CD4-positive, alpha-beta T cell (primary cell): ENCODE data around the gene NPAS3. TPM values are rescaled to one million over a fixed set of nuclear protein-coding genes. Genes with fewer than 3 reads are reported as not detected.

Experiments
- ATAC-seq: fragments of 200-7000 bp; cut with Tn5 transposase; one replicate; pipeline ENCODE4 v1.10.0; 2022; ENCODE audit warnings: mild to moderate bottlenecking; ENCODE audit not compliant: poor library complexity
- CTCF ChIA-PET: fragments of 350-600 bp; sonication (Branson Sonifier 250); formaldehyde crosslinking; loops from one replicate; lab custom pipeline; 2021; ENCODE audit warnings: antibody characterized with exemption, inconsistent platforms; lab: Charles Lee
- POLR2A ChIA-PET: fragments of 350-600 bp; sonication (Branson Sonifier 250); formaldehyde crosslinking; loops from one replicate; lab custom pipeline; 2021; ENCODE audit warnings: antibody characterized with exemption, inconsistent platforms; lab: Charles Lee
- DNase-seq, 14 experiments: peaks; one replicate each; pipeline ENCODE4 v3.0.0-alpha.2; 2013 to 2020; ENCODE audit warnings: mixed read lengths in 2 of 14
- H3K27ac ChIP-seq, 2 donors: one replicate each; pipeline versions ENCODE4 v1.5.1 to v1.7.0; 2013; ENCODE audit warnings: low read length in 2 of 2, low read depth in 1 of 2, mild to moderate bottlenecking in 1 of 2
- H3K27me3 ChIP-seq, 2 experiments: 1 replicate in 1 of 2; 2 replicates in 1 of 2; pipeline versions ENCODE4 v1.6.1 to v1.7.0; 2013; ENCODE audit warnings: low read length in 2 of 2, control low read depth in 1 of 2, mild to moderate bottlenecking in 1 of 2, moderate library complexity in 1 of 2; ENCODE audit not compliant: insufficient read depth in 2 of 2, control insufficient read depth in 1 of 2
- H3K36me3 ChIP-seq: one replicate; pipeline ENCODE4 v1.6.1; 2013; ENCODE audit warnings: low read length, control low read depth; ENCODE audit not compliant: insufficient read depth
- H3K4me1 ChIP-seq: one replicate; pipeline ENCODE4 v1.6.1; 2013; ENCODE audit warnings: low read length, control low read depth; ENCODE audit not compliant: insufficient read depth
- H3K4me3 ChIP-seq: one replicate; pipeline ENCODE4 v1.5.1; 2013; ENCODE audit warnings: mild to moderate bottlenecking, low read length, moderate library complexity
- H3K9me3 ChIP-seq, 2 experiments: 1 replicate in 1 of 2; 2 replicates in 1 of 2; pipeline versions ENCODE4 v1.6.1 to v1.7.0; 2013; ENCODE audit warnings: low read length in 2 of 2, mild to moderate bottlenecking in 2 of 2, control low read depth in 1 of 2, moderate library complexity in 1 of 2; ENCODE audit not compliant: control insufficient read depth in 1 of 2, insufficient read depth in 1 of 2
- H3K27ac Mint-ChIP-seq: one replicate; pipeline ENCODE4 v1.8.0; 2020; ENCODE audit warnings: mixed read lengths
- H3K27me3 Mint-ChIP-seq: one replicate; pipeline ENCODE4 v1.8.0; 2021; ENCODE audit warnings: mixed read lengths
- H3K36me3 Mint-ChIP-seq: one replicate; pipeline ENCODE4 v1.8.0; 2021; ENCODE audit warnings: low read depth, mixed read lengths
- H3K4me1 Mint-ChIP-seq: one replicate; pipeline ENCODE4 v1.8.0; 2021; ENCODE audit warnings: low read depth, mixed read lengths
- H3K4me3 Mint-ChIP-seq: one replicate; pipeline ENCODE4 v1.8.0; 2020; ENCODE audit warnings: mild to moderate bottlenecking, mixed read lengths
- H3K9me3 Mint-ChIP-seq: one replicate; pipeline ENCODE4 v1.8.0; 2020; ENCODE audit warnings: mixed read lengths
- CTCF ChIP-seq: fragments of 200-600 bp; IDR thresholded peaks from one replicate; pipeline ENCODE4 v1.8.0; 2022; ENCODE audit warnings: antibody characterized with exemption, mild to moderate bottlenecking
- intact Hi-C, 2 experiments: fragments of 100-400 bp; cut with DNase I in 1 of 2; cut with micrococcal nuclease in 1 of 2; formaldehyde crosslinking; loops; one replicate each; pipeline versions ENCODE4 v1.15.1 to v1.9.0; 2023 to 2025; cut with DNase I, micrococcal nuclease
- total RNA-seq, 174 experiments: library from RNA in 2 of 174; stranded (reverse) in 2 of 174; gene quantifications; one replicate each; pipeline ENCODE4 v1.2.3 and lab custom pipeline; 2021 to 2026

NPAS3 gene
- total RNA-seq, 2 experiments from 2014 or later = not detected

- Histone ChIP-seq H3K27me3 (no peaks in the 10 kb centered on the region), H3K9me3 (no peaks in the 10 kb centered on the region), H3K27ac (no peak overlapping the region), H3K4me1 (no peaks in the 10 kb centered on the region), H3K36me3 (no peaks in the 10 kb centered on the region), H3K4me3 (no peak overlapping the region)
- ChIA-PET CTCF (no interaction called here), POLR2A (no interaction called here)
- Mint-ChIP-seq H3K9me3 (no peaks in the 10 kb centered on the region), H3K27me3 (no peaks in the 10 kb centered on the region), H3K27ac (no peak overlapping the region), H3K36me3 (no peaks in the 10 kb centered on the region), H3K4me3 (no peak overlapping the region), H3K4me1 (no peaks in the 10 kb centered on the region)
- no peak for DNase-seq
- no peak for ATAC-seq
- no peak for TF ChIP-seq CTCF
- intact Hi-C loops = no loop called here
Observed at GRCh38 chr14:33068626-33069025, 129.9 kb downstream of the NPAS3 start.

GRCh38 chr14:33070475-33070874 is 131.8 kb downstream of the NPAS3 start:
- ATAC-seq (no peak), DNase-seq (no peak)
- no peaks in the 10 kb centered on the region for H3K27me3 Mint-ChIP-seq
- no peak overlapping the region for H3K27ac Mint-ChIP-seq
- Histone ChIP-seq H3K4me3 (no peak overlapping the region), H3K27ac (no peak overlapping the region), H3K9me3 (no peaks in the 10 kb centered on the region), H3K27me3 (no peaks in the 10 kb centered on the region), H3K36me3 (no peaks in the 10 kb centered on the region), H3K4me1 (no peaks in the 10 kb centered on the region)
- TF ChIP-seq CTCF = no peak
- H3K4me1 Mint-ChIP-seq = no peaks in the 10 kb centered on the region
- intact Hi-C loops = no loop called here
- ChIA-PET POLR2A (no interaction called here), CTCF (no interaction called here)
- no peaks in the 10 kb centered on the region for H3K9me3 Mint-ChIP-seq
- no peaks in the 10 kb centered on the region for H3K36me3 Mint-ChIP-seq
- H3K4me3 Mint-ChIP-seq = no peak overlapping the region

DNA sequence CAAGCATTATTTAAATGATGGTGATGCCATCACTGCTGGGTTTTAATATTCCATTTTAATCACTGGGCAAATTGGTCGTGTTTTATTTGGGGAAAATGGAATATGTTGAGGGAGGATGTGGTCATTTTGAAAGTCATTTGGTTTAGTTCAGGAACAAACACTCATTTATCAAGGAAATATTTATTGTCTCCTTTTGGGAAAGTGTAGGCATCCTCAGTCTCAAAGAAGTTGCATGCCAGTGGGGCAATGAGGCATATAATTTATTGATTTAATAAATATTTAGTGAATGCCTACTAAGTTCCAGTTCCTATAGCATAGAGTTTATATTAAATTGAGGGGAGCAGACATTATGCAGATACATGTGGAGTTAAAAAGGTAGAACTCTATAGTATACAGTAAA is 134.3 kb downstream of the NPAS3 start:
- ATAC-seq = no peak
- TF ChIP-seq CTCF = no peak
- Mint-ChIP-seq H3K36me3 (no peaks in the 10 kb centered on the region), H3K9me3 (no peaks in the 10 kb centered on the region), H3K4me1 (no peaks in the 10 kb centered on the region), H3K27me3 (no peaks in the 10 kb centered on the region), H3K4me3 (no peak overlapping the region), H3K27ac (no peak overlapping the region)
- Histone ChIP-seq H3K36me3 (no peaks in the 10 kb centered on the region), H3K27ac (no peak overlapping the region), H3K4me1 (no peaks in the 10 kb centered on the region), H3K4me3 (no peak overlapping the region), H3K27me3 (no peaks in the 10 kb centered on the region), H3K9me3 (no peaks in the 10 kb centered on the region)
- CTCF ChIA-PET = no interaction called here
- intact Hi-C loops = no loop called here
- DNase-seq = no peak
- POLR2A ChIA-PET = no interaction called here
